ENCODE data around the gene TBX1. TPM values are rescaled to one million over a fixed set of nuclear protein-coding genes. Genes with fewer than 3 reads are reported as not detected.
A peak's percentile ranks its signal among the peaks of the same experiment; 100 is the strongest.

TBX1 gene
- total RNA-seq, 4 donors from 2014 or later: 0.65 to 2.7 TPM; not detected in 2

DNA sequence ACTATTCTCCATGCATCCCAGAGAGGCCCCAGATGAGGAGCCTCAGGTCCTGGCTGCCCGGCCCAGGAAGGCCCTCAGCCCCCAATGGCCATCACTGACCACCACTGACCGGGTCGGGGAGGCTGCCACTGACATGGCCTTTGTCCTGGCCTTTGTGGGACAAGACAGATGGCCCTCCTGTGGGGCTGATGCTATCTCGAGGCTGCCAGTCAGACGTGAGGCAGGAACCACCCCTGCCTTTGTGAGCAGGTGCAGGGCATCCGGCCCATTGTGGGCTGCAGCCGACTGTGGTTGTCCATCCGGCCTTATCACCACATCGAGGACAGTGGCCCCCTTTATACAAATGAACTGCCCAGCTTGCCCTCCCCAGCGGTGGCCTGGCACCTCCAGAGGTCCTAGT lies 31.7 kb upstream of the TBX1 start:
- TF ChIP-seq, protein P1, sequence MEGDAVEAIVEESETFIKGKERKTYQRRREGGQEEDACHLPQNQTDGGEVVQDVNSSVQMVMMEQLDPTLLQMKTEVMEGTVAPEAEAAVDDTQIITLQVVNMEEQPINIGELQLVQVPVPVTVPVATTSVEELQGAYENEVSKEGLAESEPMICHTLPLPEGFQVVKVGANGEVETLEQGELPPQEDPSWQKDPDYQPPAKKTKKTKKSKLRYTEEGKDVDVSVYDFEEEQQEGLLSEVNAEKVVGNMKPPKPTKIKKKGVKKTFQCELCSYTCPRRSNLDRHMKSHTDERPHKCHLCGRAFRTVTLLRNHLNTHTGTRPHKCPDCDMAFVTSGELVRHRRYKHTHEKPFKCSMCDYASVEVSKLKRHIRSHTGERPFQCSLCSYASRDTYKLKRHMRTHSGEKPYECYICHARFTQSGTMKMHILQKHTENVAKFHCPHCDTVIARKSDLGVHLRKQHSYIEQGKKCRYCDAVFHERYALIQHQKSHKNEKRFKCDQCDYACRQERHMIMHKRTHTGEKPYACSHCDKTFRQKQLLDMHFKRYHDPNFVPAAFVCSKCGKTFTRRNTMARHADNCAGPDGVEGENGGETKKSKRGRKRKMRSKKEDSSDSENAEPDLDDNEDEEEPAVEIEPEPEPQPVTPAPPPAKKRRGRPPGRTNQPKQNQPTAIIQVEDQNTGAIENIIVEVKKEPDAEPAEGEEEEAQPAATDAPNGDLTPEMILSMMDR (IDR thresholded peaks at IDR 0.05): no peak
- DNase-seq (ENCODE audit: low spot score): no peak
- ATAC-seq (ENCODE audit: low FRiP score): no peak

DNA sequence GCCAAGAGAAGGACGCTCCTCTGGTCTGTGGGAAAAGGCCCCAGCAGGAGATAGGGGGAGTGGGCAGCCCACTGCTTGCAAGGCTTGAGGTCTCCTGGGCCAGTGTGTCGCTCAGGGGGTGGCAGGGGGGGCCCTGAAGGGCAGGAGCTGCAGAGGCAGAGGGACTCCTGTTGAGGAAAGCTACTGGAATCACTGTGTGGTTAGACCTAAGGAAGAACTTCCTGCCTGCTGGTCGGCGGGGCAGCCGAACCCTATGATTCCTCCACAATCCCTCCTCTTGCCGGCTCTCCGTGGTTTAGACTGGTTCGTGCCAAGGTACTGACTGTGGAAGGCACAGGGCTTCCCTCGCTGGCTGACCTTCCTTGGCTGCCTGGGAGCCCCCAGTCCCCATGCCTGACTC lies 31.1 kb upstream of the TBX1 start:
- ATAC-seq (ENCODE audit: low FRiP score) (no peak), DNase-seq (ENCODE audit: low spot score) (no peak)
- TF ChIP-seq, protein P1 (IDR thresholded peaks at IDR 0.05): no peak

DNA sequence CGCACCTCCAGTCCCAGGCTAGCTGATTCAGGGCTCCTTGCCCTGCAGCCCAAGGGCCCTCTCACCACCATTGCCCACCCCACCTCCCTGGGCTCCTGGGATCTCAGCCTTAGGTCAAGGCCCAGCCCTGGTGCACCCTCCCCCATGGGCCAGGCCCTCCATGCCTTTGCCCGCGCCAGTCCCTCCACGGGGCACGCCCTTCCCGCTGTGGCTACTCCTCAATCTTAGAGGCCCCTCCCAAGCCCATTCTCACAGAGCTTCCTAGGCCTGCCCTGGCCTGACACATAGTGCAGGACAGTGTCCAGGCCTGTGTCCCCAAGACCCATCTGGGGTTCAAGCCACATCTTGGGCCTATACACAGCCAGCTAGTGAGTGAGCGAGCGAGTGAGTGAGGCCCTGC lies 30.4 kb upstream of the TBX1 start:
- no peak for ATAC-seq (ENCODE audit: low FRiP score)
- TF ChIP-seq, protein P1 (IDR thresholded peaks at IDR 0.05): no peak
- no peak for DNase-seq (ENCODE audit: low spot score)

DNA sequence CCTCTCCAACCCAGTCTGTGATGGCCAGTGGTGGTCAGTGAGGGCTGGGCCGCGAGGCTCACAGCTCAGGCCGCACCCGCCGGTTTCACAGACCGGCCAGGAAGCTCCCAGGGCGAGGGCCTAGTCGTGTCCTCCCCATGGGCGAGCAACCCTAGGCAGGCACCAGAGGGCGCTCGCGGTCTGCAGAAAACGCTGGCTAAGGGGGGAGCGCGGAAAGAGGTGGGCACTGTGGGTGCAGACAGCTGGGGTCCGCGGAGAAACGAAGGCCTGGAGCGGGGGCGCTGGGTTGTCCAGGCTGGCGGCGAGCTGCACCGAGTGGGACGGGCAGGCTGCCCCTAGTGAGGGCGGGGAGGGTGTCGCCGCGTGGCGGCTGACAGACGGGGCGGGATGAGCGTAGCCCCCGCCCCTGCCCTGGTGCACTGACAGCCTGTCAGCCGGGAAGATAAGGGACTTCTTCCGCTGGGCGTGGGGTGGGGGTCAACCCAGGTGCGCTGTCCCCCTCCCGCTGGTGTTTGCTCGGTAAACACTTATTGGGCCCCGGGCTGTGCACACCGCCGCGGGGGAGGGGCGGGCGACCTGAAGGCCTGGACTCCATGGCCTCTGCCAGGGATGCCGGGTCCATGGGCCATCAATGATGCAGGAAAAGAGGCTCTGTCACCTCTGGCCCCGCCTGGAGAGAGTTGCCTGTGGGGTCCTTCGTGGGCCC lies 29.8 kb upstream of the TBX1 start:
- peak; percentile 75 for DNase-seq (ENCODE audit: low spot score)
- TF ChIP-seq, protein P1 (IDR thresholded peaks at IDR 0.05): peak in 2 of 3 donors; percentile 72 to 89
- ATAC-seq (ENCODE audit: low FRiP score): peak; percentile 84

DNA sequence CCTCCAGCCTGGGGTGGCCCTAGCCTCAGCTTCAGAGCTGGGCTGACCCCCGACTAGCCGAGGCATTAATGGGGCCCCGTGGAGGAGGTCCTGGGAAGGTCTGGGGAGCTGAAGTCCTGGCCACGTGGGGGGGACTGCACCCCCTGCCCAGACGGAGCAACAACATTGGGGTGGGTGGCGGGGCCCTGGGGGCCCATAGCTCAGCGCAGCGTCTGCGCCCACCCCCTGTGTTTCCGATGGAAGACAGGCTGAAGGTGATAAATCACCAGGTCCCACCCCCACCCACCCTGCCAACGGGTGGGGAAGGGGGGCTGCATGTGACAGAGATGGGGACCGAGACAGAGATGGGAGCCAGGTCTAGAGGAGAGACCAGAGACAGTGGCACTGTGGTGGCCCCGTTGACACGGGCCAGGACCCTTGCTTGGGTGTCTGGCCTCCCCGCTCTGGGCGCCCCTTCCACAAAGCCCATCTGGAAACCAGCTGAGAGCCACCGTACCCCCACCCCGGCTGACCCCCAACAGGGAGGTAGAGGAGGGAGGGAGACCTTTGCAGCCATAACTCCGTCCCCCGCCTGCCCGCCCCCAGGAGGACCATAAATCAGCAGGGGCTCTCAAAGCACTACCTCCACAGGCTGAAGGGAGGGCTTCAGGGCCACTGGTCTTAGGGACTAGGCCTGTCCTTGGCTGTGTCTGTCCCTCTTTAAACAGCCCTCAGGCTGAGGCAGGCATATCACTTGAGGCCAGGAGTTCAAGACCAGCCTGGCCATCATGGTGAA lies 29.0 kb upstream of the TBX1 start:
- ATAC-seq (ENCODE audit: low FRiP score) (no peak), DNase-seq (ENCODE audit: low spot score) (no peak)
- TF ChIP-seq, protein P1 (IDR thresholded peaks at IDR 0.05): no peak

DNA sequence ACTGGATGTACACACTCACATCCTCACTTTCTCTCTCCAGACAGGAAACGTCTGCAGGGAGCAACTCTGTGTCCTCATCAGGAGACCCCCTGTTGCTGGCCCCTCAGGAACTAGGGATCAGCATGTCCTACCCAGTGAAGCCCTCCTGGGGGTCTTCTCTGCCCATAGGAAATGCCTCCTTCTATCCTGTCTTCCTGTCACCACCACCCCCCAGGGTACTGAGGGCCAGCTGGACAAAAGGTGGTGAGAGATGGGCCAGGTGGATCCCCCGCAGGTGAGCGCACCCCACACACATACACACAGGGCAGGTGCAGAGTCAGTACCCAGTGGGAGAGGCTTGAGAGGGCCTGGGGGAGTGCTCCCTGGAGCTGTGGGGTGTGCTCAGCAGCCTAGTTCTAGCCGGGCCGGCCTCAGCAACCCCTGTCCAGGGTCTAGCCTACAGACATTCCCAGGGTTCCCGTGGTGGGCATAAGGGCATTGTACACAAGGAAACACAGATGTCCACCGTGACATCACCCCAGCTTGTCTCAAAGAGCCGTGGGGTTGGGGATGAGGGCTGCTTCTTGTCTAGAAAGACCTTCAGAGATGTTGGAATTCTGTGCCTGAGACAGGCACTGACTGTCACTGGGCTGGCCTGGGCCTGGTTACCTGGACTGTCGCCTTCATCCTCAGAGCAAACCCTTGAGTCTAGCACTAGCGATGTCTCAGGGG lies 28.0 kb upstream of the TBX1 start:
- DNase-seq (ENCODE audit: low spot score): no peak
- no peak for ATAC-seq (ENCODE audit: low FRiP score)
- TF ChIP-seq, protein P1 (IDR thresholded peaks at IDR 0.05): no peak

Measured in omental fat pad (tissue), 4 donors.